Activated CD8-positive, alpha-beta T cell treated with anti-CD3 and anti-CD28 coated beads, Interleukin-2, amount 10 ng/mL, durations not matched to agents 7 days and 5 days (primary cell): ENCODE results near the gene ZSCAN5A. TPM values are rescaled to one million over a fixed set of nuclear protein-coding genes. Genes with fewer than 3 reads are reported as not detected.
"Not testable (repeated sequence)": the region's sequence is repeated elsewhere in the genome, so short reads cannot be mapped to it uniquely, and the experiment has no call there.

Experiments used
- ATAC-seq: fragments of 150-1000 bp; cut with Tn5 transposase; one replicate; pipeline ENCODE4 v1.10.0; 2021; ENCODE audit warnings: moderate library complexity
- CTCF ChIA-PET: fragments of 350-600 bp; sonication (Branson Sonifier 250); formaldehyde crosslinking; loops from one replicate; lab custom pipeline; 2021; ENCODE audit warnings: antibody characterized with exemption; lab: Charles Lee
- POLR2A ChIA-PET: fragments of 350-600 bp; sonication (Branson Sonifier 250); formaldehyde crosslinking; loops from one replicate; lab custom pipeline; 2021; ENCODE audit warnings: antibody characterized with exemption; lab: Charles Lee
- DNase-seq: peaks from one replicate; pipeline ENCODE4 v3.0.0-alpha.2; 2020
- H3K27ac Mint-ChIP-seq: one replicate; pipeline ENCODE4 v1.8.0; 2021; ENCODE audit warnings: mild to moderate bottlenecking, mixed read lengths
- H3K27me3 Mint-ChIP-seq: one replicate; pipeline ENCODE4 v1.8.0; 2021; ENCODE audit warnings: low read depth, mixed read lengths
- H3K36me3 Mint-ChIP-seq: one replicate; pipeline ENCODE4 v1.8.0; 2021; ENCODE audit warnings: low read depth, mixed read lengths
- H3K4me1 Mint-ChIP-seq: one replicate; pipeline ENCODE4 v1.8.0; 2021; ENCODE audit warnings: low read depth, mixed read lengths
- H3K4me3 Mint-ChIP-seq: one replicate; pipeline ENCODE4 v1.8.0; 2021; ENCODE audit warnings: mild to moderate bottlenecking, mixed read lengths
- H3K9me3 Mint-ChIP-seq: one replicate; pipeline ENCODE4 v1.8.0; 2022; ENCODE audit warnings: mixed read lengths; ENCODE audit not compliant: insufficient read depth
- total RNA-seq, 2 experiments: library from RNA; stranded (reverse); gene quantifications; one replicate each; pipeline ENCODE4 v1.2.3, GENCODE V29; 2021

Gene ZSCAN5A, protein sequence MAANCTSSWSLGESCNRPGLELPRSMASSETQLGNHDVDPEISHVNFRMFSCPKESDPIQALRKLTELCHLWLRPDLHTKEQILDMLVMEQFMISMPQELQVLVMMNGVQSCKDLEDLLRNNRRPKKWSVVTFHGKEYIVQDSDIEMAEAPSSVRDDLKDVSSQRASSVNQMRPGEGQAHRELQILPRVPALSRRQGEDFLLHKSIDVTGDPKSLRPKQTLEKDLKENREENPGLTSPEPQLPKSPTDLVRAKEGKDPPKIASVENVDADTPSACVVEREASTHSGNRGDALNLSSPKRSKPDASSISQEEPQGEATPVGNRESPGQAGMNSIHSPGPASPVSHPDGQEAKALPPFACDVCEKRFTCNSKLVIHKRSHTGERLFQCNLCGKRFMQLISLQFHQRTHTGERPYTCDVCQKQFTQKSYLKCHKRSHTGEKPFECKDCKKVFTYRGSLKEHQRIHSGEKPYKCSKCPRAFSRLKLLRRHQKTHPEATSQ
- 10 to 100 TPM in 1 of 2 experiments, 1 to 10 TPM in 1; 8.2 to 12.1 TPM for total RNA-seq

- Mint-ChIP-seq H3K27me3 (no peaks in the 10 kb centered on the region), H3K27ac (peak within 1 kb of the TSS; percentile 98), H3K9me3 (no peaks in the 10 kb centered on the region), H3K36me3 (peaks cover 16% of the 10 kb centered on the region), H3K4me1 (peaks cover 27% of the 10 kb centered on the region), H3K4me3 (peak within 1 kb of the TSS; percentile 89)
- DNase-seq (peak; percentile 96), ATAC-seq (peak; percentile 86)
- ChIA-PET CTCF (interaction anchor here (0.6 to 3.5 kb wide), 5 partner anchors 11 to 660 kb away, joined by 3 to 22 read pairs (median 5); no protein-coding TSS in a partner anchor), POLR2A (interaction anchor here (0.9 to 1.5 kb wide), 5 partner anchors 14 to 195 kb away, joined by 3 to 4 read pairs (median 4); partner anchors contain the start of gene ZNF787)
Observed at GRCh38 chr19:56314381-56315076, at the start of gene ZSCAN5A. TSS of gene ZSCAN5A (minus strand) at chr19:56314839. CDS start at chr19:56225046, 89,793 bp downstream.

- peaks cover 24% of the 10 kb centered on the region for H3K9me3 Mint-ChIP-seq
- H3K27me3 Mint-ChIP-seq = no peaks in the 10 kb centered on the region
- CTCF ChIA-PET = interaction anchor here (1.9 kb wide), 1 partner anchor 12 kb away, joined by 8 read pairs; no protein-coding TSS in a partner anchor
- no peaks in the 10 kb centered on the region for H3K4me1 Mint-ChIP-seq
- H3K4me3 Mint-ChIP-seq = no peak overlapping the region
- POLR2A ChIA-PET = no interaction called here
- peaks cover 5% of the 10 kb centered on the region for H3K36me3 Mint-ChIP-seq
- no peak for ATAC-seq
- no peak for DNase-seq
- H3K27ac Mint-ChIP-seq = no peak overlapping the region
Observed at GRCh38 chr19:56360841-56361240, 46.2 kb upstream of the ZSCAN5A start.

- POLR2A ChIA-PET = no interaction called here
- Mint-ChIP-seq H3K9me3 (peaks cover 16% of the 10 kb centered on the region), H3K27ac (no peak overlapping the region), H3K27me3 (no peaks in the 10 kb centered on the region), H3K4me3 (no peak overlapping the region), H3K36me3 (peaks cover 5% of the 10 kb centered on the region), H3K4me1 (no peaks in the 10 kb centered on the region)
- ATAC-seq (no peak), DNase-seq (no peak)
- CTCF ChIA-PET = no interaction called here
Observed at GRCh38 chr19:56356944-56357343, 42.3 kb upstream of the ZSCAN5A start.

DNA sequence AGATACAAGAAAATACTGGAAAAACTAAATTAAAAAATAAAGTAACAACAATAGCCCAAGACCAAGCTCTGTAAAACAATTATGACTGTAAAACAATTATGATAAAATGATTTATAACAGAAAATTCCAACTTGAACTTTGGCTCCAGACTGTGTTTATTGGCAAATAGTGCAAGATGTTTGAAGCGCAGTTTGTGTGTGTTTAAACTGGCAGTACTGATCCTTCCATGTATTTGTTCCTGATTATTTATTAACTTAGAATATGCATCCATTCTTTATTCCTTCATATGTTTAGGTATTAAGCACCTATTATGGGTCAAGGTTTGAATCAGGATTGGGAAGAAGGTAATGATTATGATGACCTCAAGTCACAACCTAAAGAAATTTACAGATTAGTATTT lies 40.9 kb upstream of the ZSCAN5A start:
- POLR2A ChIA-PET = no interaction called here
- CTCF ChIA-PET = no interaction called here
- H3K4me3 Mint-ChIP-seq = no peak overlapping the region
- no peaks in the 10 kb centered on the region for H3K27me3 Mint-ChIP-seq
- ATAC-seq (no peak), DNase-seq (no peak)
- no peak overlapping the region for H3K27ac Mint-ChIP-seq
- H3K4me1 Mint-ChIP-seq = no peaks in the 10 kb centered on the region
- peaks cover 16% of the 10 kb centered on the region for H3K9me3 Mint-ChIP-seq
- peaks cover 5% of the 10 kb centered on the region for H3K36me3 Mint-ChIP-seq

DNA sequence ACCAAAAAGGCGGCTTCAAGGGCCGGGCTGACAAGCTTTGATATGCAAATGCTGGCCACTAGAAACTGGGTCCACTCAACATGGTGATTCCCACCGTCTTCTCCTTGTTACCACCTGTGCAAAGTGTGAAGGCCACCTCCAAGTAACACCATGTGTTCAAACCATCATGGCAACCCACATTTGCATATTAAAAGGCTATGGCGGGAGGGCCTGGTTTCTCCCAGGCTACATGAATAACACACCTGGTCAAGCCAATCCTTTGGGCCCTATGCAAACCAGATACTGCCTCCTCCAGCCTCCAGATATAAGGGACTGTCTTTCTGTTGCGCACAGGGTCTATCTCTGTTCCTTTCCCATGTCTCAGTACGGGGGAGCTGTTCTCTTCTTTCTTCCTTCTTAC lies 36.6 kb upstream of the ZSCAN5A start:
- no peaks in the 10 kb centered on the region for H3K27me3 Mint-ChIP-seq
- ATAC-seq = no peak

DNA sequence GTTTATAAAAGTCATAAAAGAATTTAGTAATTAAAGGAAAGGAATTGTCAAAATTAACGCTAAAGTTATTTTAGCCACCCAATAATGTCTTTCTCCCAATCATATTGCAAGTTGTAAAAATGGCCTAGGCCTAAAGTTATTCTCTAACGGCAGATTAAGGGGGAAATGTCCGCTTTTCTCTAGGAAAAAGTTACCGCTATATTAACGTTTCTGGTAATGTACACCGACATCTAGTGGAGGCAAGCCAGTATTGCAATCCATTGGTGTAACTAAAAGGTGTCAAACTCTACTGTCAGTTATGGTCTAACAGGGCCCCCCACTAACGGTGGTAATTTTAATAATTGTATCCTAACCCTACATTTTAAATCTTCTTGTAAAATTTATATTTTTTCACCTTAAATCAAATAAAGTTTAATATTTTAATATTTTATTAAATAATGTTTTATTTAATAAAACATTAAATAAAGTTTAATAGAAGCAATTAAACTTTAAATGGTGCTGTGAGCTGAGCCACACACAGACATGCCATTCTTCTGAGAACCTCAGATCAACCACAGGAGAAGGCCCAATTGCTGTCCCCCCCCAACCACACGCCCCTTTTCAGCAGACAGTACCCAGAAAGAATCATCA lies 35.9 kb upstream of the ZSCAN5A start:
- Mint-ChIP-seq H3K27ac (no peak overlapping the region), H3K4me1 (no peaks in the 10 kb centered on the region), H3K4me3 (no peak overlapping the region), H3K27me3 (no peaks in the 10 kb centered on the region), H3K9me3 (no peaks in the 10 kb centered on the region), H3K36me3 (no peaks in the 10 kb centered on the region)
- peak; percentile 70 for DNase-seq
- ATAC-seq = no peak
- POLR2A ChIA-PET = no interaction called here
- CTCF ChIA-PET = interaction anchor here (3.5 kb wide), 1 partner anchor 97 kb away, joined by 19 read pairs; no protein-coding TSS in a partner anchor

More for the DNA sequence above, 36.6 kb upstream of the ZSCAN5A start:
- no peaks in the 10 kb centered on the region for H3K4me1 Mint-ChIP-seq
- no peak for DNase-seq
- H3K4me3 Mint-ChIP-seq = no peak overlapping the region
- ChIA-PET CTCF (no interaction called here), POLR2A (no interaction called here)
- H3K36me3 Mint-ChIP-seq = no peaks in the 10 kb centered on the region
- H3K9me3 Mint-ChIP-seq = no peaks in the 10 kb centered on the region
- no peak overlapping the region for H3K27ac Mint-ChIP-seq

DNA sequence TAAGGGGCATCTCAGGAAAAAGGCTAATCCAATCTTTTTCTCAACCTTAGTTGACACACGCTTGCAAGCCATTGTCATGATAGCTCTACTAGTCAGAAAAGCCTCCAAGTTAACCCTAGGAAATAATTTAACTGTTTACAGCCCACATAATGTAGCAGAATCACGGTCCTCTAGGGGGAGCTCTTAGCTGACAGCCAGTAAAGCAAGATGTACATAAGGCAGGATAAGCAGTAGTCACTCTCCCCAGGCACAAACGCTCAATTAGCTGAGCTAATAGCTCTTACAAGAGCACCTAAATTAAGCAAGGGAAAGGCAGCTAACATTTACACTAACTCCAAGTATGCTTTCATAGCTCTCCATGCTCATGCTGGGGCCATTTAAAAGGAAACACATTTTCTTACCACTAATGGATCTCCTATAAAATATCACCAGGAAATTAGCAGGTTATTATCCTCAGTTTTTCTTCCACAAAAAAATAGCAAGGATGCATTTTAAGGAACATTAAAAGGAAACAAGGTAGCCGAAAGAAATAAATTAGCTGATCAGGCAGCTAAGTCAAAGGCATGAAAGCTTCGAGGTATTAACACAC lies 33.7 kb upstream of the ZSCAN5A start:
- Mint-ChIP-seq H3K4me3 (no peak overlapping the region), H3K9me3 (no peaks in the 10 kb centered on the region), H3K4me1 (no peaks in the 10 kb centered on the region), H3K27ac (no peak overlapping the region), H3K27me3 (no peaks in the 10 kb centered on the region), H3K36me3 (no peaks in the 10 kb centered on the region)
- peak; percentile 44 for DNase-seq
- no peak for ATAC-seq
- ChIA-PET CTCF (interaction anchor here (1.1 to 3.5 kb wide), 11 partner anchors 8 to 282 kb away, joined by 3 to 19 read pairs (median 6); no protein-coding TSS in a partner anchor), POLR2A (no interaction called here)

GRCh38 chr19:56347163-56347778 lies 32.6 kb upstream of the ZSCAN5A start:
- no peak for DNase-seq
- H3K36me3 Mint-ChIP-seq = no peaks in the 10 kb centered on the region
- H3K9me3 Mint-ChIP-seq = peaks cover 10% of the 10 kb centered on the region
- CTCF ChIA-PET = interaction anchor here (1.3 to 3.5 kb wide), 6 partner anchors 14 to 281 kb away, joined by 5 to 19 read pairs (median 12); no protein-coding TSS in a partner anchor
- POLR2A ChIA-PET = no interaction called here
- no peaks in the 10 kb centered on the region for H3K4me1 Mint-ChIP-seq
- H3K4me3 Mint-ChIP-seq = no peak overlapping the region
- H3K27me3 Mint-ChIP-seq = peaks cover 5% of the 10 kb centered on the region
- no peak overlapping the region for H3K27ac Mint-ChIP-seq
- no peak for ATAC-seq

DNA sequence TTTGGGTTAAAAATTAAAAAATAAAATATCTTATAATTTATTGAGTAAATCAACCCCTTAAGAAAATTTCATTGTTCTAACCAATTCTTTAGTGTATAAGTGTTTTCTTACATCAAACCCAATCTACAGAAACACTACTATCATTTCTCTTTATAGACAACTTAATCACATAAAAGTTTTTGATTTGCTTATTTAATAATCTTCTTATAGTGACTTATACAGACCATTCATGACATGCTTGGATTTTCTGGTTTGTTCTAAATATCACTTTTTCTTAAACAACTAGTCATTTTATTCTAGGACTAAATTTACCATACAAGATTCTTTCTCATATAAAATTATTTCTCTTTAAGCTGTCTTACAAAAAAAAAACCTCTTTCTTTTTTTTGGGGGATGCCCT lies 27.3 kb upstream of the ZSCAN5A start:
- no peak overlapping the region for H3K27ac Mint-ChIP-seq
- POLR2A ChIA-PET = no interaction called here
- H3K27me3 Mint-ChIP-seq = peaks cover 5% of the 10 kb centered on the region
- peaks cover 28% of the 10 kb centered on the region for H3K9me3 Mint-ChIP-seq
- no peaks in the 10 kb centered on the region for H3K4me1 Mint-ChIP-seq
- CTCF ChIA-PET = no interaction called here
- no peak for ATAC-seq
- no peaks in the 10 kb centered on the region for H3K36me3 Mint-ChIP-seq
- H3K4me3 Mint-ChIP-seq = no peak overlapping the region
- no peak for DNase-seq

DNA sequence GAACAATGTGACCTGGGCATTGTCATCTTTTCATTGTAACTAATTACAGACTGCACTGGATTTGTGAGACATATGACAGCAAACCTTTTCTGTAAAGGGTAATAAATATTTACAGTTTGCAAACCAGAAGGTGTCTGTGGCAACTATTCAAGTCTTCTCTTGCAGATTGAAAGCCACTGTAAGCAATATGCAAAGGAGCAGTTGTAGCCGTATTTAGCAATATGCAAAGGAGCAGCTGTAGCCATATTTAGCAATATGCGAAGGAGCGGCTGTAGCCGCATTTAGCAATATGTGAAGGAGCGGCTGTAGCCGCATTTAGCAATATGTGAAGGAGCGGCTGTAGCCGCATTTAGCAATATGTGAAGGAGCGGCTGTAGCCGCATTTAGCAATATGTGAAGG lies 24.4 kb upstream of the ZSCAN5A start:
- H3K27ac Mint-ChIP-seq, H3K36me3 Mint-ChIP-seq, POLR2A ChIA-PET, CTCF ChIA-PET, H3K27me3 Mint-ChIP-seq, H3K4me1 Mint-ChIP-seq, H3K4me3 Mint-ChIP-seq, DNase-seq, ATAC-seq: not testable (repeated sequence)
- H3K9me3 Mint-ChIP-seq = peaks cover 28% of the 10 kb centered on the region

GRCh38 chr19:56337077-56337476 lies 22.4 kb upstream of the ZSCAN5A start:
- peaks cover 18% of the 10 kb centered on the region for H3K9me3 Mint-ChIP-seq
- H3K4me1 Mint-ChIP-seq, H3K4me3 Mint-ChIP-seq, ATAC-seq, H3K36me3 Mint-ChIP-seq, H3K27ac Mint-ChIP-seq, POLR2A ChIA-PET, DNase-seq, H3K27me3 Mint-ChIP-seq: not testable (repeated sequence)
- CTCF ChIA-PET = interaction anchor here (0.9 kb wide), 1 partner anchor 84 kb away, joined by 4 read pairs; no protein-coding TSS in a partner anchor
